ENCODE results near the gene CYB5R2. TPM values are rescaled to one million over a fixed set of nuclear protein-coding genes. Genes with fewer than 3 reads are reported as not detected.

CYB5R2 gene
- total RNA-seq, 1 experiment from 2014 or later = 0.76 TPM

Other genes with a start within 250 kb of the CYB5R2 start
- 0.09 and 1.1 TPM in 2 replicates for gene OLFML1, start 188.0 kb downstream of the CYB5R2 start, total RNA-seq (2014; rRNA removed; shearing (Covaris generic))
- 7.4 and 17.5 TPM in 2 replicates for gene PPFIBP2, start 159.5 kb downstream of the CYB5R2 start, total RNA-seq (2014; rRNA removed; shearing (Covaris generic))
- gene OVCH2, start 33.0 kb upstream of the CYB5R2 start, total RNA-seq (2014; rRNA removed; shearing (Covaris generic)) = 0.47 and 0.63 TPM in 2 replicates
- 0.16 and 0.37 TPM in 2 replicates for gene OR5P2, start 123.4 kb upstream of the CYB5R2 start, total RNA-seq (2014; rRNA removed; shearing (Covaris generic))
- 0.61 TPM in 1 of 2 replicates, not detected in the other for gene OR5P3, start 157.3 kb upstream of the CYB5R2 start, total RNA-seq (2014; rRNA removed; shearing (Covaris generic))